Activated CD4-positive, alpha-beta T cell treated with anti-CD3 and anti-CD28 coated beads, Interleukin-2, amount 50 U/mL, for 24 hours (primary cell): ENCODE measurements around the gene SAMD4A.
"Not testable (repeated sequence)": the region's sequence is repeated elsewhere in the genome, so short reads cannot be mapped to it uniquely, and the experiment has no call there.

Experiments used
- DNase-seq, 2 donors: peaks; one replicate each; pipeline ENCODE4 v3.0.0-alpha.2; 2020; ENCODE audit warnings: low read depth in 1 of 2, low spot score in 1 of 2

The SAMD4A gene

GRCh38 chr14:54722791-54723432, 156.0 kb downstream of the SAMD4A start:
- no peak for DNase-seq

GRCh38 chr14:54724123-54724522, 157.2 kb downstream of the SAMD4A start:
- no peak for DNase-seq

- DNase-seq = no peak
Measured at GRCh38 chr14:54724676-54725325, 157.9 kb downstream of the SAMD4A start.

- DNase-seq = no peak
Measured at GRCh38 chr14:54725998-54726397, 159.1 kb downstream of the SAMD4A start.

- DNase-seq = no peak
Measured at GRCh38 chr14:54727929-54728328, 161.0 kb downstream of the SAMD4A start.

GRCh38 chr14:54728700-54729527, 162.0 kb downstream of the SAMD4A start:
- no peak for DNase-seq

GRCh38 chr14:54730156-54730961, 163.4 kb downstream of the SAMD4A start:
- DNase-seq = peak; percentile 9 to 34

- DNase-seq = no peak
Measured at GRCh38 chr14:54734966-54735365, 168.0 kb downstream of the SAMD4A start.

- DNase-seq = no peak
Measured at GRCh38 chr14:54735424-54735823, 168.5 kb downstream of the SAMD4A start.

GRCh38 chr14:54737132-54737711, 170.3 kb downstream of the SAMD4A start:
- DNase-seq = no peak

GRCh38 chr14:54738009-54738408, 171.1 kb downstream of the SAMD4A start:
- no peak for DNase-seq

- no peak for DNase-seq
Measured at GRCh38 chr14:54739514-54739913, 172.6 kb downstream of the SAMD4A start.

GRCh38 chr14:54742492-54743350, 175.8 kb downstream of the SAMD4A start:
- no peak for DNase-seq

GRCh38 chr14:54743382-54743781, 176.5 kb downstream of the SAMD4A start:
- DNase-seq = no peak

- DNase-seq = no peak
Measured at GRCh38 chr14:54746019-54746418, 179.1 kb downstream of the SAMD4A start.

- no peak for DNase-seq
Measured at GRCh38 chr14:54747616-54748015, 180.7 kb downstream of the SAMD4A start.

- no peak for DNase-seq
Measured at GRCh38 chr14:54749180-54749579, 182.3 kb downstream of the SAMD4A start.

GRCh38 chr14:54749727-54750126, 182.8 kb downstream of the SAMD4A start:
- no peak for DNase-seq

- not testable (repeated sequence) for DNase-seq
Measured at GRCh38 chr14:54752611-54753010, 185.7 kb downstream of the SAMD4A start.

- not testable (repeated sequence) for DNase-seq
Measured at GRCh38 chr14:54753396-54753795, 186.5 kb downstream of the SAMD4A start.
